Effector memory CD8-positive, alpha-beta T cell (primary cell): ENCODE data around the gene RBM41.
"Not testable (repeated sequence)": the region's sequence is repeated elsewhere in the genome, so short reads cannot be mapped to it uniquely, and the experiment has no call there.

Source experiments
- ATAC-seq: fragments of 150-1000 bp; cut with Tn5 transposase; replicated peaks from 2 replicates; pipeline ENCODE4 v1.10.0; 2021; ENCODE audit warnings: mild to moderate bottlenecking, moderate library complexity
- DNase-seq, 3 experiments: peaks; one replicate each; pipeline ENCODE4 v3.0.0; 2021
- H3K27ac Mint-ChIP-seq, 2 donors: one replicate each; pipeline ENCODE4 v1.8.0; 2022; ENCODE audit warnings: mild to moderate bottlenecking in 2 of 2, mixed read lengths in 2 of 2, moderate library complexity in 2 of 2
- H3K27me3 Mint-ChIP-seq, 2 donors: one replicate each; pipeline ENCODE4 v1.8.0; 2022; ENCODE audit warnings: mixed read lengths in 2 of 2
- H3K36me3 Mint-ChIP-seq: one replicate; pipeline ENCODE4 v1.8.0; 2022; ENCODE audit warnings: mild to moderate bottlenecking, moderate library complexity, mixed read lengths; ENCODE audit not compliant: insufficient read depth
- H3K4me1 Mint-ChIP-seq, 2 donors: one replicate each; pipeline ENCODE4 v1.8.0; 2022; ENCODE audit warnings: low read depth in 2 of 2, mixed read lengths in 2 of 2
- H3K4me3 Mint-ChIP-seq, 2 donors: one replicate each; pipeline ENCODE4 v1.8.0; 2022; ENCODE audit warnings: mild to moderate bottlenecking in 2 of 2, mixed read lengths in 2 of 2, moderate library complexity in 2 of 2
- H3K9me3 Mint-ChIP-seq, 2 donors: one replicate each; pipeline ENCODE4 v1.8.0; 2022; ENCODE audit warnings: mixed read lengths in 2 of 2

Gene RBM41

GRCh38 chrX:107117993-107118321 lies 665 bp downstream of the RBM41 start:
- Mint-ChIP-seq H3K27ac (peak overlapping the region; percentile 98), H3K9me3 (no peaks in the 10 kb centered on the region), H3K27me3 (no peaks in the 10 kb centered on the region), H3K4me3 (peak overlapping the region; percentile 98), H3K4me1 (peaks cover 26 to 34% of the 10 kb centered on the region in 2 donors), H3K36me3 (peaks cover 17% of the 10 kb centered on the region)
- no peak for ATAC-seq
- DNase-seq: no peak

GRCh38 chrX:107107459-107107858 lies 11.2 kb downstream of the RBM41 start:
- no peak for DNase-seq
- Mint-ChIP-seq H3K36me3 (peaks cover 14% of the 10 kb centered on the region), H3K9me3 (no peaks in the 10 kb centered on the region), H3K4me1 (peaks cover 4 to 27% of the 10 kb centered on the region in 2 donors), H3K27me3 (no peaks in the 10 kb centered on the region), H3K4me3 (no peak overlapping the region), H3K27ac (peak overlapping the region; percentile 0 to 1)
- no peak for ATAC-seq

GRCh38 chrX:107102980-107103379 lies 15.6 kb downstream of the RBM41 start:
- peaks cover 0 to 17% of the 10 kb centered on the region in 2 donors for H3K4me1 Mint-ChIP-seq
- no peak overlapping the region for H3K27ac Mint-ChIP-seq
- DNase-seq (no peak), ATAC-seq (no peak)
- no peak overlapping the region for H3K4me3 Mint-ChIP-seq
- no peaks in the 10 kb centered on the region for H3K27me3 Mint-ChIP-seq
- H3K9me3 Mint-ChIP-seq: no peaks in the 10 kb centered on the region
- H3K36me3 Mint-ChIP-seq: peaks cover 7% of the 10 kb centered on the region

GRCh38 chrX:107076158-107076557 lies 42.5 kb downstream of the RBM41 start:
- Mint-ChIP-seq H3K27me3 (no peaks in the 10 kb centered on the region), H3K4me3 (no peak overlapping the region), H3K4me1 (peaks cover 5 to 6% of the 10 kb centered on the region in 2 donors), H3K36me3 (no peaks in the 10 kb centered on the region), H3K9me3 (peaks cover 7 to 8% of the 10 kb centered on the region in 2 donors), H3K27ac (no peak overlapping the region)
- ATAC-seq (no peak), DNase-seq (no peak)

- not testable (repeated sequence) for DNase-seq, H3K9me3 Mint-ChIP-seq, H3K4me3 Mint-ChIP-seq, H3K36me3 Mint-ChIP-seq, H3K27me3 Mint-ChIP-seq, H3K27ac Mint-ChIP-seq, ATAC-seq, H3K4me1 Mint-ChIP-seq
These were observed 60.9 kb downstream of the RBM41 start for GRCh38 chrX:107057731-107058130.

GRCh38 chrX:107054978-107055377 lies 63.6 kb downstream of the RBM41 start:
- Mint-ChIP-seq H3K4me3 (no peak overlapping the region), H3K9me3 (no peaks in the 10 kb centered on the region), H3K4me1 (no peaks in the 10 kb centered on the region), H3K36me3 (peaks cover 3% of the 10 kb centered on the region), H3K27ac (no peak overlapping the region), H3K27me3 (peaks cover 0 to 1% of the 10 kb centered on the region in 2 donors)
- DNase-seq: no peak
- ATAC-seq: no peak

- DNase-seq: no peak
- H3K27ac Mint-ChIP-seq: no peak overlapping the region
- no peak overlapping the region for H3K4me3 Mint-ChIP-seq
- peaks cover 3% of the 10 kb centered on the region for H3K36me3 Mint-ChIP-seq
- H3K9me3 Mint-ChIP-seq: no peaks in the 10 kb centered on the region
- no peaks in the 10 kb centered on the region for H3K4me1 Mint-ChIP-seq
- H3K27me3 Mint-ChIP-seq: peaks cover 17 to 21% of the 10 kb centered on the region in 2 donors
- ATAC-seq: no peak
These were observed 68.4 kb downstream of the RBM41 start for GRCh38 chrX:107050195-107050709.

GRCh38 chrX:107047622-107048021 lies 71.0 kb downstream of the RBM41 start:
- no peaks in the 10 kb centered on the region for H3K4me1 Mint-ChIP-seq
- DNase-seq (no peak), ATAC-seq (no peak)
- peaks cover 17 to 21% of the 10 kb centered on the region in 2 donors for H3K27me3 Mint-ChIP-seq
- H3K9me3 Mint-ChIP-seq: no peaks in the 10 kb centered on the region
- no peak overlapping the region for H3K27ac Mint-ChIP-seq
- no peaks in the 10 kb centered on the region for H3K36me3 Mint-ChIP-seq
- H3K4me3 Mint-ChIP-seq: no peak overlapping the region

GRCh38 chrX:107029752-107030151 lies 88.9 kb downstream of the RBM41 start:
- Mint-ChIP-seq H3K4me1 (no peaks in the 10 kb centered on the region), H3K27me3 (peaks cover 0 to 5% of the 10 kb centered on the region in 2 donors), H3K4me3 (no peak overlapping the region), H3K27ac (no peak overlapping the region), H3K36me3 (no peaks in the 10 kb centered on the region), H3K9me3 (no peaks in the 10 kb centered on the region)
- ATAC-seq (no peak), DNase-seq (no peak)

GRCh38 chrX:107025545-107025944 lies 93.1 kb downstream of the RBM41 start:
- H3K4me1 Mint-ChIP-seq: no peaks in the 10 kb centered on the region
- H3K9me3 Mint-ChIP-seq: no peaks in the 10 kb centered on the region
- no peak for ATAC-seq
- no peaks in the 10 kb centered on the region for H3K36me3 Mint-ChIP-seq
- no peak overlapping the region for H3K4me3 Mint-ChIP-seq
- DNase-seq: no peak
- H3K27ac Mint-ChIP-seq: no peak overlapping the region
- H3K27me3 Mint-ChIP-seq: no peaks in the 10 kb centered on the region

- no peaks in the 10 kb centered on the region for H3K9me3 Mint-ChIP-seq
- H3K4me1 Mint-ChIP-seq: no peaks in the 10 kb centered on the region
- no peaks in the 10 kb centered on the region for H3K27me3 Mint-ChIP-seq
- no peak for ATAC-seq
- no peaks in the 10 kb centered on the region for H3K36me3 Mint-ChIP-seq
- H3K27ac Mint-ChIP-seq: no peak overlapping the region
- H3K4me3 Mint-ChIP-seq: no peak overlapping the region
- DNase-seq: no peak
These were observed 103.7 kb downstream of the RBM41 start for GRCh38 chrX:107014936-107015335.
